NB4 (cell line): ENCODE results near the gene CKB.

Experiments used
- MAX ChIP-seq: IDR thresholded peaks from 2 replicates; pipeline ENCODE4 v1.6.1; 2011; ENCODE audit warnings: low read depth, low read length
- MYC ChIP-seq: IDR thresholded peaks from 2 replicates; pipeline ENCODE4 v1.6.1; 2011; ENCODE audit warnings: low read depth, low read length
- POLR2A ChIP-seq: IDR thresholded peaks from 2 replicates; pipeline ENCODE4 v1.6.1; 2011; ENCODE audit warnings: mild to moderate bottlenecking; ENCODE audit not compliant: insufficient read length; ENCODE audit errors: extremely low read depth
- TF ChIP-seq, protein P1 (sequence below): IDR thresholded peaks from one replicate; pipeline ENCODE4 v1.5.1; 2012; ENCODE audit warnings: low read depth, low read length

DNA sequence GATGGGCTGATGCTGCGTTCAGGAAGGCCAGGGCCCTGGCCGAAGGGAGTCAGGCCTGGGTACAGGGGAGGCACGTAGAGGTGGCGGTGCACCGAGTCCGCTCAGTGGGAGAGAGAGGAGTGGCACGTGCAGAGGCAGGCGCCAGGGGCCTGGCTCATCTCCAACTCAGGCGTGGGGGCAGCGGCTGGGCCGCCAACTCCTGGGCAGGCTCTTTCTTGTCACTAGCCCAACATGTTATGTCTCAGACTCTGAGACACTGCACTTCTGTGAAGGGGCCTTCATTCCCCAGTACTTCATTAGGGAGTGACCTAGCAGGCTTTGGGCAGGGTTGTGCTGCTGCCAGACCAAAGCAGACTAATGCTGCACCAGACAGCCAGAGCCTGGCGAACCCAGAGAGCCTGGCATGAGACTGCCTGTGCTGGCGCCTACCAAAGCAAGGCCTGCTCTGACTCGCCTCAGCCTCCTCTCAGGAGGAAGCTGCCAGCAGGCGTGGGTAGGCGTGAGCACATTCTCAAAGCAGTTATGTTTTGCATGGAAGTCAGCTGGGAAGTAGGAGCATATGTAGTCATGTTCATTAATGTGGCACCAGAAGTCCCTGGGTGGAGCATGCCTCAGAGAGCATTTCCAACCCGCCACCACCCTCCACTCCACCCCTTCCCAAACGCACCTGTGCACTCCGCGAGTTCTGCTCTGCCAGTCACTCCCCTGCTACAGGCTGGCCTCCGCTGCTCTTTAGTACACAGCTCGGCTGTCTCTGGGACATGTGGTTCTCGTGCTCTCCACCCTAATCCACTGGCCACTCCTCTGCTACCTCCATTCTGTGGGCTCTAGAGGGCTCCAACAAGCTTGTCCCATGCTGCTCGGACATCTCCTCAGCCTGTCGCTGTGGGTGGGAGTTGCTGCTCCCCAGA, 9.7 kb downstream of the CKB start:
- TF ChIP-seq, protein P1, sequence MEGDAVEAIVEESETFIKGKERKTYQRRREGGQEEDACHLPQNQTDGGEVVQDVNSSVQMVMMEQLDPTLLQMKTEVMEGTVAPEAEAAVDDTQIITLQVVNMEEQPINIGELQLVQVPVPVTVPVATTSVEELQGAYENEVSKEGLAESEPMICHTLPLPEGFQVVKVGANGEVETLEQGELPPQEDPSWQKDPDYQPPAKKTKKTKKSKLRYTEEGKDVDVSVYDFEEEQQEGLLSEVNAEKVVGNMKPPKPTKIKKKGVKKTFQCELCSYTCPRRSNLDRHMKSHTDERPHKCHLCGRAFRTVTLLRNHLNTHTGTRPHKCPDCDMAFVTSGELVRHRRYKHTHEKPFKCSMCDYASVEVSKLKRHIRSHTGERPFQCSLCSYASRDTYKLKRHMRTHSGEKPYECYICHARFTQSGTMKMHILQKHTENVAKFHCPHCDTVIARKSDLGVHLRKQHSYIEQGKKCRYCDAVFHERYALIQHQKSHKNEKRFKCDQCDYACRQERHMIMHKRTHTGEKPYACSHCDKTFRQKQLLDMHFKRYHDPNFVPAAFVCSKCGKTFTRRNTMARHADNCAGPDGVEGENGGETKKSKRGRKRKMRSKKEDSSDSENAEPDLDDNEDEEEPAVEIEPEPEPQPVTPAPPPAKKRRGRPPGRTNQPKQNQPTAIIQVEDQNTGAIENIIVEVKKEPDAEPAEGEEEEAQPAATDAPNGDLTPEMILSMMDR = no peak
- TF ChIP-seq MYC (no peak), MAX (no peak), POLR2A (no peak)
